Mucosa of rectum (tissue), 2 donors: Measurements from ENCODE around the gene AMPH.

ENCODE experiments used
- H3K27ac ChIP-seq, 2 donors: one replicate each; pipeline ENCODE4 v1.7.0; 2013; ENCODE audit warnings: inconsistent platforms in 2 of 2, low read depth in 2 of 2, low read length in 2 of 2
- H3K27me3 ChIP-seq, 2 donors: one replicate each; pipeline ENCODE4 v1.7.0; 2013; ENCODE audit warnings: low read length in 2 of 2; ENCODE audit not compliant: control insufficient read depth in 2 of 2, insufficient read depth in 2 of 2
- H3K36me3 ChIP-seq, 2 donors: one replicate each; pipeline ENCODE4 v1.7.0; 2013; ENCODE audit warnings: low read length in 2 of 2; ENCODE audit not compliant: control insufficient read depth in 2 of 2, insufficient read depth in 2 of 2
- H3K4me1 ChIP-seq, 2 donors: one replicate each; pipeline ENCODE4 v1.7.0; 2013; ENCODE audit warnings: low read length in 2 of 2, mild to moderate bottlenecking in 1 of 2; ENCODE audit not compliant: control insufficient read depth in 2 of 2, insufficient read depth in 2 of 2
- H3K4me3 ChIP-seq, 2 donors: one replicate each; pipeline ENCODE4 v1.7.0; 2013; ENCODE audit warnings: low read length in 2 of 2
- H3K9ac ChIP-seq, 2 donors: one replicate each; pipeline ENCODE4 v1.7.0; 2013; ENCODE audit warnings: low read length in 2 of 2, low read depth in 1 of 2, mild to moderate bottlenecking in 1 of 2
- H3K9me3 ChIP-seq, 2 donors: one replicate each; pipeline ENCODE4 v1.7.0; 2013; ENCODE audit warnings: low read length in 2 of 2; ENCODE audit not compliant: control insufficient read depth in 2 of 2
- donor health status: healthy.
- donor health status: Normal muscosa, but diverticular disease.

AMPH gene

GRCh38 chr7:38448584-38449234 is 182.5 kb downstream of the AMPH start:
- Histone ChIP-seq H3K36me3 (no peaks in the 10 kb centered on the region), H3K4me3 (no peak overlapping the region), H3K4me1 (no peaks in the 10 kb centered on the region), H3K9me3 (no peaks in the 10 kb centered on the region), H3K27me3 (no peaks in the 10 kb centered on the region), H3K27ac (no peak overlapping the region), H3K9ac (no peak overlapping the region)

GRCh38 chr7:38448054-38448453 is 183.1 kb downstream of the AMPH start:
- Histone ChIP-seq H3K9ac (no peak overlapping the region), H3K4me1 (no peaks in the 10 kb centered on the region), H3K27ac (no peak overlapping the region), H3K9me3 (no peaks in the 10 kb centered on the region), H3K36me3 (no peaks in the 10 kb centered on the region), H3K4me3 (no peak overlapping the region), H3K27me3 (no peaks in the 10 kb centered on the region)

- H3K4me3 ChIP-seq = no peak overlapping the region
- no peaks in the 10 kb centered on the region for H3K27me3 ChIP-seq
These were observed 192.2 kb downstream of the AMPH start for GRCh38 chr7:38438970-38439369.

GRCh38 chr7:38432671-38433070 is 198.5 kb downstream of the AMPH start:
- Histone ChIP-seq H3K27ac (no peak overlapping the region), H3K9ac (no peak overlapping the region), H3K9me3 (no peaks in the 10 kb centered on the region), H3K4me3 (no peak overlapping the region), H3K36me3 (no peaks in the 10 kb centered on the region), H3K4me1 (no peaks in the 10 kb centered on the region), H3K27me3 (no peaks in the 10 kb centered on the region)

More at GRCh38 chr7:38438970-38439369, 192.2 kb downstream of the AMPH start:
- Histone ChIP-seq H3K9ac (no peak overlapping the region), H3K4me1 (no peaks in the 10 kb centered on the region), H3K27ac (no peak overlapping the region), H3K9me3 (no peaks in the 10 kb centered on the region), H3K36me3 (no peaks in the 10 kb centered on the region)

- Histone ChIP-seq H3K9me3 (no peaks in the 10 kb centered on the region), H3K4me1 (no peaks in the 10 kb centered on the region), H3K27ac (no peak overlapping the region), H3K36me3 (no peaks in the 10 kb centered on the region), H3K27me3 (no peaks in the 10 kb centered on the region), H3K9ac (no peak overlapping the region), H3K4me3 (no peak overlapping the region)
These were observed 199.1 kb downstream of the AMPH start for GRCh38 chr7:38432080-38432479.

GRCh38 chr7:38429057-38429456 is 202.1 kb downstream of the AMPH start:
- H3K27me3 ChIP-seq = no peaks in the 10 kb centered on the region
- no peak overlapping the region for H3K9ac ChIP-seq
- no peaks in the 10 kb centered on the region for H3K4me1 ChIP-seq

GRCh38 chr7:38428041-38428440 is 203.1 kb downstream of the AMPH start:
- no peaks in the 10 kb centered on the region for H3K36me3 ChIP-seq
- no peaks in the 10 kb centered on the region for H3K27me3 ChIP-seq
- no peaks in the 10 kb centered on the region for H3K9me3 ChIP-seq
- H3K4me1 ChIP-seq = no peaks in the 10 kb centered on the region
- no peak overlapping the region for H3K27ac ChIP-seq
- no peak overlapping the region for H3K9ac ChIP-seq
- no peak overlapping the region for H3K4me3 ChIP-seq

More at GRCh38 chr7:38429057-38429456, 202.1 kb downstream of the AMPH start:
- H3K27ac ChIP-seq = no peak overlapping the region
- no peaks in the 10 kb centered on the region for H3K36me3 ChIP-seq
- H3K4me3 ChIP-seq = no peak overlapping the region
- H3K9me3 ChIP-seq = no peaks in the 10 kb centered on the region

GRCh38 chr7:38427279-38427955 is 203.8 kb downstream of the AMPH start:
- no peak overlapping the region for H3K9ac ChIP-seq
- no peaks in the 10 kb centered on the region for H3K9me3 ChIP-seq
- no peak overlapping the region for H3K27ac ChIP-seq
- no peaks in the 10 kb centered on the region for H3K4me1 ChIP-seq
- no peaks in the 10 kb centered on the region for H3K36me3 ChIP-seq
- no peaks in the 10 kb centered on the region for H3K27me3 ChIP-seq
- H3K4me3 ChIP-seq = no peak overlapping the region

GRCh38 chr7:38425509-38425908 is 205.7 kb downstream of the AMPH start:
- H3K27me3 ChIP-seq = no peaks in the 10 kb centered on the region

GRCh38 chr7:38424750-38425463 is 206.3 kb downstream of the AMPH start:
- no peak overlapping the region for H3K27ac ChIP-seq
- H3K36me3 ChIP-seq = no peaks in the 10 kb centered on the region
- H3K27me3 ChIP-seq = no peaks in the 10 kb centered on the region
- no peak overlapping the region for H3K9ac ChIP-seq
- no peaks in the 10 kb centered on the region for H3K9me3 ChIP-seq
- H3K4me1 ChIP-seq = no peaks in the 10 kb centered on the region
- H3K4me3 ChIP-seq = no peak overlapping the region

More at GRCh38 chr7:38425509-38425908, 205.7 kb downstream of the AMPH start:
- H3K4me1 ChIP-seq = no peaks in the 10 kb centered on the region
- no peak overlapping the region for H3K27ac ChIP-seq
- no peak overlapping the region for H3K4me3 ChIP-seq
- no peak overlapping the region for H3K9ac ChIP-seq
- no peaks in the 10 kb centered on the region for H3K36me3 ChIP-seq
- H3K9me3 ChIP-seq = no peaks in the 10 kb centered on the region
